ENCODE results near the gene GRXCR2. TPM values are rescaled to one million over a fixed set of nuclear protein-coding genes. Genes with fewer than 3 reads are reported as not detected.
A peak's percentile ranks its signal among the peaks of the same experiment; 100 is the strongest.

GRXCR2 gene
- total RNA-seq (ENCODE audit: low replicate concordance) = not detected in 2 replicates

DNA sequence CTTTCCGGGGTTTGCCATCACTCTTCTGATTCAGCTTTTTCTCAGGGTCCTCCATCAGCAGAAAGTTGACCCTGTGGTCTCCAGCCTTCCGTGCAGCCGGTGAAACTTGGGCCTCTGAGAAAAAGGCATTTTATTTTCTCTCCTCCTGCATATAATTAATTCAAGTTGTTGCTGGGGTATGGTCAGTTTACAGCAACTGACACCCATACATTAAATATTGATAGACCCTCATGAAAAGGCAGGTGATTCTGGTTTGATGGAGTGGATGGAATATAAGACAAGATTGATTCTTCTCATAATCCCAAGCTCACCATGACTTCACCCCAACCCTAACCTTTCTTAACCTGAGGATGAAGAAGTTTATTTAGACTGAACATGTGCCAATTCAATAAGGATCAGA, at the start of gene GRXCR2:
Gene GRXCR2, minus strand, starts transcription at position 101 of the 400 bp plus-strand sequence. Its CDS starts 46 bp downstream, at position 55.
- no peak for DNase-seq (ENCODE audit: low spot score)
- Histone ChIP-seq H3K36me3 (no peaks in the 10 kb centered on the region), H3K79me2 (ENCODE audit: low read depth) (no peaks in the 10 kb centered on the region), H3K9ac (no peak within 1 kb of the TSS), H2AFZ (replicated peaks) (no peak within 1 kb of the TSS), H3F3A (ENCODE audit: low read depth) (no peaks in the 10 kb centered on the region), H3K27me3 (no peaks in the 10 kb centered on the region), H3K4me3 (no peak within 1 kb of the TSS), H3K4me1 (no peaks in the 10 kb centered on the region), H3K27ac (no peak within 1 kb of the TSS), H3K4me2 (no peak within 1 kb of the TSS), H4K20me1 (ENCODE audit: low read depth) (no peaks in the 10 kb centered on the region), H3K9me3 (ENCODE audit: low read depth) (no peaks in the 10 kb centered on the region)
- no peaks in the 10 kb centered on the region for H3K27me3 Mint-ChIP-seq (ENCODE audit: insufficient read depth, low read depth)
- H3K36me3 Mint-ChIP-seq = no peaks in the 10 kb centered on the region
- H3K4me1 Mint-ChIP-seq = no peaks in the 10 kb centered on the region
- TF ChIP-seq EZH2phosphoT487 (IDR thresholded peaks at IDR 0.05) (no peak), EZH2 (IDR thresholded peaks at IDR 0.05) (no peak)
- TF ChIP-seq, protein P1, sequence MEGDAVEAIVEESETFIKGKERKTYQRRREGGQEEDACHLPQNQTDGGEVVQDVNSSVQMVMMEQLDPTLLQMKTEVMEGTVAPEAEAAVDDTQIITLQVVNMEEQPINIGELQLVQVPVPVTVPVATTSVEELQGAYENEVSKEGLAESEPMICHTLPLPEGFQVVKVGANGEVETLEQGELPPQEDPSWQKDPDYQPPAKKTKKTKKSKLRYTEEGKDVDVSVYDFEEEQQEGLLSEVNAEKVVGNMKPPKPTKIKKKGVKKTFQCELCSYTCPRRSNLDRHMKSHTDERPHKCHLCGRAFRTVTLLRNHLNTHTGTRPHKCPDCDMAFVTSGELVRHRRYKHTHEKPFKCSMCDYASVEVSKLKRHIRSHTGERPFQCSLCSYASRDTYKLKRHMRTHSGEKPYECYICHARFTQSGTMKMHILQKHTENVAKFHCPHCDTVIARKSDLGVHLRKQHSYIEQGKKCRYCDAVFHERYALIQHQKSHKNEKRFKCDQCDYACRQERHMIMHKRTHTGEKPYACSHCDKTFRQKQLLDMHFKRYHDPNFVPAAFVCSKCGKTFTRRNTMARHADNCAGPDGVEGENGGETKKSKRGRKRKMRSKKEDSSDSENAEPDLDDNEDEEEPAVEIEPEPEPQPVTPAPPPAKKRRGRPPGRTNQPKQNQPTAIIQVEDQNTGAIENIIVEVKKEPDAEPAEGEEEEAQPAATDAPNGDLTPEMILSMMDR (IDR thresholded peaks at IDR 0.05) = no peak
- H3K4me3 Mint-ChIP-seq = no peak within 1 kb of the TSS
- no peaks in the 10 kb centered on the region for H3K9me3 Mint-ChIP-seq
- no peak within 1 kb of the TSS for H3K27ac Mint-ChIP-seq

DNA sequence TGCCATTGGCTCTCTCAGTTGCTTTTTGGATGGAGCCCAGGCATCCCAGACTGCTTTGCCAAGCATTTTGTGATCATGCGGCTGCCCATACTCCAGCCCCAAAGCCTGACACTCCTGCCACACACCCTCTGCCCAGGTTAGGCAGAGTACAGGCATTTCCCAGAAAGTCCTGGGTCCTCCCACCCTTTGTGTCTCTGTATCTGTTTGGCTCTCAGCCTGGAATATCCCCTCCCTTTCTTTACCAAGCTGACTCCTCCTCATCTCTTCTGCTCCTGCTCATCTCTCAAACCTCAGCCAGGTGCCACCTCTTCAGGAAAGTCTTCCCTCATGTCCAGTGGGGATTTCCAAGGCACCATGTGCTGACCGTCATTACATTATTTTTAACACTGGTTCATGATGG, 49.2 kb upstream of the GRXCR2 start:
- no peaks in the 10 kb centered on the region for H3K9me3 ChIP-seq (ENCODE audit: low read depth)
- H3F3A ChIP-seq (ENCODE audit: low read depth) = no peaks in the 10 kb centered on the region
- H3K79me2 ChIP-seq (ENCODE audit: low read depth) = no peaks in the 10 kb centered on the region
- no peak for TF ChIP-seq EZH2phosphoT487 (IDR thresholded peaks at IDR 0.05)
- TF ChIP-seq, protein P1 (IDR thresholded peaks at IDR 0.05) = no peak
- TF ChIP-seq EZH2 (IDR thresholded peaks at IDR 0.05) = no peak
- no peak for DNase-seq (ENCODE audit: low spot score)
- peaks cover 2% of the 10 kb centered on the region for H3K9me3 Mint-ChIP-seq
- H3K4me2 ChIP-seq = no peak overlapping the region
- no peak overlapping the region for H3K27ac ChIP-seq
- H3K36me3 Mint-ChIP-seq = no peaks in the 10 kb centered on the region
- H3K9ac ChIP-seq = no peak overlapping the region
- H3K4me3 Mint-ChIP-seq = no peak overlapping the region
- peaks cover 12% of the 10 kb centered on the region for H3K4me1 Mint-ChIP-seq
- no peaks in the 10 kb centered on the region for H4K20me1 ChIP-seq (ENCODE audit: low read depth)
- H3K36me3 ChIP-seq = no peaks in the 10 kb centered on the region
- H3K27me3 ChIP-seq = no peaks in the 10 kb centered on the region
- peak overlapping the region; percentile 6 for H2AFZ ChIP-seq (replicated peaks)
- no peak overlapping the region for H3K4me3 ChIP-seq
- peaks cover 15% of the 10 kb centered on the region for H3K4me1 ChIP-seq
- peaks cover 4% of the 10 kb centered on the region for H3K27me3 Mint-ChIP-seq (ENCODE audit: insufficient read depth, low read depth)
- H3K27ac Mint-ChIP-seq = no peak overlapping the region

DNA sequence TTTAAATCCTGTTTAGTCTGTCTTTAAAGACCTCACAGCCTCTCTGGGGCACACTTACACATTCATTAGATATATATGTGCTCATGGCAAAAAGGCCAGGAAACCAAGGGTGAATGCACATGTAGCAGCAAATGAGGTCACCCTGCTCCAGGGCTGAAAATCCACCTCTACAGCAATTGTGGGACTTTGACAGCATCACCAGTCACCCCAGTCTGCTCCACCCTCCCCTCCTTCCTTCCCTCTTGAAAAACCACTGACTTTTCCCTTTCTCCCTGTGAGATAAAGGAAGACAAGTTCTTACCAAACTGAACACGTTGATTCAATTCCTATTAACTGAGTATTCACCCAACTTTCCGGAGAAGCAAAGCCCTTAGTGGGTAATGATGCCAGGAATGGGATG, 48.4 kb upstream of the GRXCR2 start:
- H4K20me1 ChIP-seq (ENCODE audit: low read depth) = no peaks in the 10 kb centered on the region
- no peaks in the 10 kb centered on the region for H3K9me3 ChIP-seq (ENCODE audit: low read depth)
- H3K4me1 ChIP-seq = peaks cover 20% of the 10 kb centered on the region
- H2AFZ ChIP-seq (replicated peaks) = no peak overlapping the region
- peaks cover 4% of the 10 kb centered on the region for H3K27me3 Mint-ChIP-seq (ENCODE audit: insufficient read depth, low read depth)
- no peak overlapping the region for H3K4me2 ChIP-seq
- H3K4me3 Mint-ChIP-seq = no peak overlapping the region
- no peaks in the 10 kb centered on the region for H3F3A ChIP-seq (ENCODE audit: low read depth)
- no peak overlapping the region for H3K9ac ChIP-seq
- H3K27ac ChIP-seq = no peak overlapping the region
- H3K36me3 ChIP-seq = no peaks in the 10 kb centered on the region
- no peaks in the 10 kb centered on the region for H3K27me3 ChIP-seq
- no peak overlapping the region for H3K27ac Mint-ChIP-seq
- no peaks in the 10 kb centered on the region for H3K79me2 ChIP-seq (ENCODE audit: low read depth)
- no peaks in the 10 kb centered on the region for H3K9me3 Mint-ChIP-seq
- TF ChIP-seq, protein P1 (IDR thresholded peaks at IDR 0.05) = no peak
- TF ChIP-seq EZH2 (IDR thresholded peaks at IDR 0.05) (no peak), EZH2phosphoT487 (IDR thresholded peaks at IDR 0.05) (no peak)
- DNase-seq (ENCODE audit: low spot score) = no peak
- peaks cover 19% of the 10 kb centered on the region for H3K4me1 Mint-ChIP-seq
- H3K4me3 ChIP-seq = no peak overlapping the region
- no peaks in the 10 kb centered on the region for H3K36me3 Mint-ChIP-seq
